Measurements from ENCODE around the gene LIME1.
A peak's percentile ranks its signal among the peaks of the same experiment; 100 is the strongest.
"Not testable (repeated sequence)": the region's sequence is repeated elsewhere in the genome, so short reads cannot be mapped to it uniquely, and the experiment has no call there.

The LIME1 gene

DNA sequence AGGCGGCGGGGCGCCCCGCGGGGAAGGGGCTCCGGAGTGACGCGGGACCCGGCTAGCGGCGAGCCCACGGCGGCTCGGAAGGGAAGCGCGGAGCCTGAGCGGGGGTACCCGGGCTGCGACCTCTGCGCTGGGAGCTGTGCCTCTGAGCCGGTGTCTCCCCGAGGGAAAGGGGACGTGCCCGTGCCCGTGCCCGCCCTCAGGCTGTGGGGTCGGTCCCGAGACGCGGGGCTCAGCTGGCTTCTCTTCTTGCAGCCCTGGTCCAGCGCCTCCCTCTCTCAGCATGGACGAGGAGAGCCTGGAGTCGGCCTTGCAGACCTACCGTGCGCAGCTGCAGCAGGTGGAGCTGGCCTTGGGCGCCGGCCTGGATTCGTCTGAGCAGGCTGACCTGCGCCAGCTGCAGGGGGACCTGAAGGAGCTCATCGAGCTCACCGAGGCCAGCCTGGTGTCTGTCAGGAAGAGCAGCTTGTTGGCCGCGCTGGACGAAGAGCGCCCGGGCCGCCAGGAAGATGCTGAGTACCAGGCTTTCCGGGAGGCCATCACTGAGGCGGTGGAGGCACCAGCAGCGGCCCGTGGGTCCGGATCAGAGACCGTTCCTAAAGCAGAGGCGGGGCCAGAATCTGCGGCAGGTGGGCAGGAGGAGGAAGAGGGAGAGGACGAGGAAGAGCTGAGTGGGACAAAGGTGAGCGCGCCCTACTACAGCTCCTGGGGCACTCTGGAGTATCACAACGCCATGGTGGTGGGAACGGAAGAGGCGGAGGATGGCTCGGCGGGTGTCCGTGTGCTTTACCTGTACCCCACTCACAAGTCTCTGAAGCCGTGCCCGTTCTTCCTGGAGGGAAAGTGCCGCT is 27.9 kb upstream of the LIME1 start:
- no peak for DNase-seq

DNA sequence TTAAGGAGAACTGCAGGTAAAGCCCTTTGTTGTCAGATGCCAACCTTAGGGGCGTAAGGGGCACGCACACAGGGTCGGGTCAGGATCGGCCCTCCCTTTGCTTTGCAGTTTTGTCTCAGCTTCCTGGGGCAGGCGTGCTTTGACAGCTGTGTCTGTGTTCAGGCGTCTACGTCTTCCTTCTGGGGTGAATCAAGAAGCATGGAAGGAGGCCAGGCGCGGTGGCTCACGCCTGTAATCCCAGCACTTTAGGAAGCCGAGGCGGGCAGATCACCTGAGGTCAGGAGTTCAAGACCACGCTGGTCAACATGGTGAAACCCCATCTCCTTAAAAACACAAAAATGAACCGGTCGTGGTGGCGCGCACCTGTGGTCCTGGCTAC is 27.3 kb upstream of the LIME1 start:
- no peak for DNase-seq

DNA sequence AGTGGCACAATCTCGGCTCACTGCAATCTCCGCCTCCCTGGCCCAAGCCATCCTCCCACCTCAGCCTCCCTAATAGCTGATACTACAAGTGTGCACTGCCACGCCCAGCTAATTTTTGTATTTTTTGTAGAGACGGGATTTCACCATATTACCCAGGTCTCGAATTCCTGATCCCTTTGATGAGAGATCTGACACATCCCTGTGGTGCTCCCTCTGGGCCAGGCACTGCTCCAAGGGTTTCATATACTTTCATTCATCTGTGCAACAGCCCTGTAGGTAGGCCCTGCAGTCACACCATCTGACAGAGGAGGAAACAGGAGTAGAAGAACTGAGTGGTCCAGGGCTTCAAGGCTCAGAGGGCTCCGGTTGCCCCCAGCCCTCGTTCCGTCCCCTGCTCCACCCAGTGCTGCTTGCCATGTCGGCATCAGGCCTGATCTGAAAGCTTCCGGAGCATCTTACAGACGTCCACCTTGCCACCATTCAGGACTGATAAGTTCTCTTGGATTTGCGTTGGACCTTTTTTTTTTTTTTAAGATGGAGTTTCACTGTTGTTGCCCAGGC is 25.3 kb upstream of the LIME1 start:
- no peak for DNase-seq

DNA sequence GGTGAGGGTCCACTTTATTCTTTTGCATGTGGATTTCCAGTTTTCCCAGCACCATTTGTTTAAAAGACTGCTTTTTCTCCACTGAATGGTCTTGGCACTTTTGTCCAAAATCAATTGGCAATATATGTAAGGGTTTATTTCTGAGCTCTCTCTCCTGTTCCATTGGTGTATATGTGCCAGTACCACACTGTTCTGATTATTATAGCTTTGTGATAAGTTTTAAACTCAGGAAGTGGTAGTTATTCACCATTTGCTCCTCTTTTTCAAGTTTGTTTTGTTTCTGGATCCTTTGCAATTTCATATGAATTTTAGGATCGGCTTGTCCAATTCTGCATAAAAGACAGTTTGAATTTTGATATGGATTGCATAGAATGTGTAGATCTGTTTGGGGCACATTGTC is 24.3 kb upstream of the LIME1 start:
- no peak for DNase-seq

DNA sequence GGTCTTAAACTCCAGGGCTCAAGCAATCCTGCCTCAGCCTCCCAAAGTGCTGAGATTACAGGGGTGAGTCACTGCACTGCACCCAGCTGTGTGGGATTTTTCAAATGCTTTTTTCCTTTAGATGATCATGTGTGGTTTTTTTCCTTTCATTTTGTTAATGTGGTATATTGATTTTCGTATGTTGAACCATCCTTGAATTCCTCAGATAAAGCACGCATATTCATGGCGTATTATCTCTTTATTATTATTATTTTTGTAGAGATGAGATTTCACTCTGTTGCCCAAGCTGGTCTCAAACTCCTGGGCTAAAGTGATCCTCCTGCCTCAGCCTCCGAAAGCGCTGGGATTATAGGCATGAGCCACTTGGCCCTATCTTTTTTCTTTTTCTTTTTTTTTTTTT is 21.6 kb upstream of the LIME1 start:
- no peak for DNase-seq

DNA sequence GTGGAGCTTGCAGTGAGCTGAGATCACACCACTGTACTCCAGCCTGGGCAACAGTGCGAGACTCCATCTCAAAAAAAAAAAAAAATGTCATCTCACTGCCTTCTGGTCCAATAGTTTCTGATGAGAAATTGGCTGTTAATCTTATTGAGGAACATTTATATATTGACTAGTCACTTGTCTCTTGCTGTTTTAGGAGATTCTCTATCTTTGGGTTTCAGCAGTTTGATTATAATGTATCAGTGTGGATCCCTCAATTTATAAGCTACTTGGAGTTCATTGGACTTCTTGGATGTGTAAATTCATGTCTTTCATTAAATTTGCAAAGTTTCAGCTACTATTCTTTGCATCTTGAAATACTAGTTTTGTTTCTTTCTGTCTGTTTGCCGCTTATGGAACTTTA is 17.5 kb upstream of the LIME1 start:
- no peak for DNase-seq

DNA sequence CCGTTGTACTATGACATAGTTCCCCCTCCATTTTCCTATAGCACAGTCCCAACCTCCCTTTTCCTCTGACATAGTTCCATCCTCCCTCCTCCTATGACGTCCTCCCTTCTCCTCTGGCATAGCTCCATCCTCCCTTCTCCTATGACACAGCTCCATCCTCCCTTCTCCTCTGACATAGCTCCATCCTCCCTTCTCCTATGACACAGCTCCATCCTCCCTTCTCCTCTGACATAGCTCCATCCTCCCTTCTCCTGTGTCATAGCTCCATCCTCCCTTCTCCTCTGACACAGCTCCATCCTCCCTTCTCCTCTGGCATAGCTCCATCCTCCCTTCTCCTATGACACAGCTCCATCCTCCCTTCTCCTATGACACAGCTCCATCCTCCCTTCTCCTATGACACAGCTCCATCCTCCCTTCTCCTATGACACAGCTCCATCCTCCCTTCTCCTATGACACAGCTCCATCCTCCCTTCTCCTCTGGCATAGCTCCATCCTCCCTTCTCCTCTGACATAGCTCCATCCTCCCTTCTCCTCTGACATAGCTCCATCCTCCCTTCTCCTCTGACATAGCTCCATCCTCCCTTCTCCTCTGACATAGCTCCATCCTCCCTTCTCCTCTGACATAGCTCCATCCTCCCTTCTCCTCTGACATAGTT is 13.4 kb upstream of the LIME1 start:
- not testable (repeated sequence) for DNase-seq

- DNase-seq, result not testable (repeated sequence)
These were observed 6.2 kb upstream of the LIME1 start for GRCh38 chr20:63730189-63730733.

DNA sequence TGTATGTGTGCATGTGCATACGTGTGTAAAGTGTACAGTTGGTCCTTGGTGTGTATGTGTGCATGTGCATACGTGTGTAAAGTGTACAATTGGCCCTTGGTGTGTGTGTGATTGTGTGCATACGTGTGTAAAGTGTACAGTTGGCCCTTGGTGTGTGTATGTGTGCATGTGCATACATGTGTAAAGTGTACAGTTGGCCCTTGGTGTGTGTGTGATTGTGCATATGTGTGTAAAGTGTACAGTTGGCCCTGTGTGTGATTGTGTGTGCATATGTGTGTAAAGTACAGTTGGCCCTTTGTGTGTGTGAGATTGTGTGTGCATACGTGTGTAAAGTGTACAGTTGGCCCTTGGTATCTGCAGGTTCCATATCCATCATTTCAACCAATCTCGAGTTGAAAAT is 5.1 kb upstream of the LIME1 start:
- DNase-seq, result no peak

- no peak for DNase-seq
These were observed 4.1 kb upstream of the LIME1 start for GRCh38 chr20:63732118-63733095.

DNA sequence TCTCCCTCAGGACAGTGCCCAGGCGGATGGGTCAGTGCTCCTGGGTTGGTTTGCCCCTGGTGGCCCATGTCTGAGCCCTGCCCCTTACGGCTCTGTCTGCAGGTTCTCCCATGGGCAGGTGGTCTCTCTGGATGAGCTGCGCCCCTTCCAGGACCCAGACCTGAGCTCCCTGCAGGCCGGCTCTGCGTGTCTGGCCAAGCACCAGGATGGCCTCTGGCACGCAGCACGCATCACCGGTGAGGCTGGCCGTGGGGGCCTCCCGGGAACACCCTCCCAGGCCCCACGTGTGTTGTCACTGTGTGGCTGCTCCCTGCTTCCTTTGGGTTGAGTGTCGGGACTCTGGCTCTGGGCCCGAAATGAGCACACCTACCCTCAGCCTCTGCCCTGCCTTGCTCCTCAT is 3.3 kb upstream of the LIME1 start:
- no peak for DNase-seq

DNA sequence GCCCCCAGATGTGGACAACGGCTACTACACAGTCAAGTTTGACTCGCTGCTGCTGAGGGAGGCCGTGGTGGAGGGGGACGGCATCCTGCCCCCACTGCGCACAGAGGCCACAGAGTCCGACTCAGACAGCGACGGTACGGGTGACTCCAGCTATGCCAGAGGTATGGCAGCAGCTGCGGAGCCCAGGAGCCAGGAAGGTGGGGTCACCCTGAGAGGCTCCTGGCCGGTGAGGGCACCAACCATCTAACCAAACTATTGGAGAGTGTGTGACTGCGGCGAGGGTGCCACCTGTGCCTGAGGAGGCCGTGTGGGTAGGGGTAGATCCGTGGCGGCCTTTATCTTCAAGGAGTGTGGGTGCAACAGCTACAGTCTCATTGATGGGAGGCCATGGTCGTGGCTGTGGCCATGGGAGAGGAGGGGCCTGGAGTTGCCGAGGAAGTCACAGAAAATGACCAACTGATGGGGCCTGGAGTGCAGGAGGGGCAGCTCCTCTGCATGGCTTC is 2.8 kb upstream of the LIME1 start:
- DNase-seq, result no peak

DNA sequence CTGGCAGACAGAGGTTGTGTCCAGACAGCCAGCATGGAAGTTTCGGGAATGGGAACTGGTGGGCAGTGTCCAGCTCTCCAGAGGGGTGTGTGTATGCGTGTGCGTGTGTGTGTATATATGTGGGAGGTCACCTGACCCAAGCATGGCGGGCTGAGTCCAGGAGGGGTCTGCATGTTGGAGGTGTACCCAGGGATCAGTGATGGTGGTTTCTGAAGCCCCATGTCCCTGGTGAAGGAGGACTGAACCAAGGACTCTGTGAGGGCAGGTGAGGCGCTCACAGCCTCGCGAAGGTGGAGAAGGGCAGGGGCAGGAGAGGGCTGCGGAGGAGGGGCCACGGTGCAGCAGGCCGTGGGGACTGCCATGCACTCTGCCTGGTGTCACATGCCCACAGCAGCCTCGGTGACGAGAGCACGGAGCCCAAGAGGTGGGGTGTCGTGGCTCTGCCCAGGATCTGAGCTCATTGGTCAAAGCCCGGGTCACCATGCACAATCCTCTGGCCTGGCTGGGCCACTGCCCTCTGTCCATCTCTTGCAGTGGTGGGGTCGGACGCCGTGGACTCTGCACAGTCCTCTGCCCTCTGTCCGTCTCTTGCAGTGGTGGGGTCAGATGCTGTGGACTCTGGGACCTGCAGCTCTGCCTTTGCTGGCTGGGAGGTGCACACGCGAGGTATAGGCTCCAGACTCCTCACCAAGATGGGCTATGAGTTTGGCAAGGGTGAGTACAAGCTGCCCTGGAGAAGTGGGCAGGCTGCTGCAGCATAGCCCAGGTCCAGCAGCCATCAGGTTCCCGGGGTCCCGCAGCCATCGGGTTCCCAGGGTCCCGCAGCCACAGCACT is 2.1 kb upstream of the LIME1 start:
- DNase-seq, result no peak

GRCh38 chr20:63734946-63735858 is 1.3 kb upstream of the LIME1 start:
- no peak for DNase-seq

DNA sequence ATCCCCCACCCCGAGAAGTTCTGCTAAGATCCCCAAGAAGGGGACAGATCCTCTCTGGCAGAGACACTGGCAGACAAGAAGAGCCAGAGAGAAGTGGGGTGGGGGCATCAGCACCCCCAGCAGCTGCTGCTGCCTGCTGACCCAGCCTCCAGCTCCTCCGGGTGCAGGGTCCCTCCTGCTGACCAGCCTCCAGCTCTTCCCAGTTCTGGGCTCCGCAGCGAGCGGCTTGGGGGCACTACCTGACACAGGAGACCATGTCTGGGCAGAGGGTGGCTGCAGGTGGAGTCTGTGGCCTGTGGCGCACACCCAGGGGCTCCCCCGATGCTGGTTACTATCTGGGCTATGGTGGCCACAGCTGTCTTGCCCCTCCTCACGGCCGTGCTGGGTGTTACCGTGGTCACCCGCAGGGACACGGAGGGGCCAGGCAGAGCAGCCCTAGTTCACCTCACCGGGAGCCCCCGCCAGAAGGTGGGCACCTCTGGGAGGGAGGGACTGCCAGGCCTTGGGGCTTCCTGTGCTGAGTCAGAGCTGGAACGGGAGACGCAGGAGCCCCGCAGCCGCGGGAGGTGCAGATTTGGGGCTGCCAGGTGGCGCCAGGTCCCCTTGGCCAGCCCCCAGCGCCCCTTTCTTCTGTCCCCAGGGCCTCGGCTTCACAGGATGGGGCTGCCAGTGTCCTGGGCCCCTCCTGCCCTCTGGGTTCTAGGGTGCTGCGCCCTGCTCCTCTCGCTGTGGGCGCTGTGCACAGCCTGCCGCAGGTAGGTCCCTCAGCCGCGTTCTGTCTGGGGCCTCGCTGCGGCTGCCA is 630 bp downstream of the LIME1 start:
- DNase-seq, result peak; percentile 54

GRCh38 chr20:63737695-63737944 is 1.2 kb downstream of the LIME1 start:
- no peak for DNase-seq

DNA sequence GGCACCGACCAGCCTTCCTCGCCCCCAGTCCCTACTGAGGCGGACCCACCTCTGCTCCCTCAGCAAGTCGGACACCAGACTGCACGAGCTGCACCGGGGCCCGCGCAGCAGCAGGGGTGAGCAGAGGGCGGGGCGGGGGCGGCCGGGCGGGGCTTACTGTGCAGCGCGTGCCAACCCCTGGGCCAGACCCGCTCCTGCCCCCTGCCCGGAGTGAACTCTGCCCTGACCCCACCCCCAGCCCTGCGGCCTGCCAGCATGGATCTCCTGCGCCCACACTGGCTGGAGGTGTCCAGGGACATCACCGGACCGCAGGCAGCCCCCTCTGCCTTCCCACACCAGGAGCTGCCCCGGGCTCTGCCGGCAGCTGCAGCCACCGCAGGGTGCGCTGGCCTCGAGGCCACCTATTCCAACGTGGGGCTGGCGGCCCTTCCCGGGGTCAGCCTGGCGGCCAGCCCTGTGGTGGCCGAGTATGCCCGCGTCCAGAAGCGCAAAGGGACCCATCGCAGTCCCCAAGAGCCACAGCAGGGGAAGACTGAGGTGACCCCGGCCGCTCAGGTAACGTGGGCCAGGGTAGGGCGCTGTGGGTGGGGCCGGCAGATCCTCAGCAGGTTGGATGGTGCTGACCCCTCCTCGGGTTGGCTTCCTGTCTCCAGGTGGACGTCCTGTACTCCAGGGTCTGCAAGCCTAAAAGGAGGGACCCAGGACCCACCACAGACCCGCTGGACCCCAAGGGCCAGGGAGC is 1.7 kb downstream of the LIME1 start:
- DNase-seq, result no peak

- peak; percentile 35 for DNase-seq
These were observed 2.2 kb downstream of the LIME1 start for GRCh38 chr20:63738687-63739129.

All from stimulated activated naive CD4-positive, alpha-beta T cell treated with Interleukin-2 at 50 U/mL for 16 hours (primary cell).